ENCODE results near the gene ENPP5.

- TF ChIP-seq EZH2phosphoT487 (IDR thresholded peaks at IDR 0.05; ENCODE audit: borderline replicate concordance, low read depth, low read length), result no peak
- TF ChIP-seq, protein P1, sequence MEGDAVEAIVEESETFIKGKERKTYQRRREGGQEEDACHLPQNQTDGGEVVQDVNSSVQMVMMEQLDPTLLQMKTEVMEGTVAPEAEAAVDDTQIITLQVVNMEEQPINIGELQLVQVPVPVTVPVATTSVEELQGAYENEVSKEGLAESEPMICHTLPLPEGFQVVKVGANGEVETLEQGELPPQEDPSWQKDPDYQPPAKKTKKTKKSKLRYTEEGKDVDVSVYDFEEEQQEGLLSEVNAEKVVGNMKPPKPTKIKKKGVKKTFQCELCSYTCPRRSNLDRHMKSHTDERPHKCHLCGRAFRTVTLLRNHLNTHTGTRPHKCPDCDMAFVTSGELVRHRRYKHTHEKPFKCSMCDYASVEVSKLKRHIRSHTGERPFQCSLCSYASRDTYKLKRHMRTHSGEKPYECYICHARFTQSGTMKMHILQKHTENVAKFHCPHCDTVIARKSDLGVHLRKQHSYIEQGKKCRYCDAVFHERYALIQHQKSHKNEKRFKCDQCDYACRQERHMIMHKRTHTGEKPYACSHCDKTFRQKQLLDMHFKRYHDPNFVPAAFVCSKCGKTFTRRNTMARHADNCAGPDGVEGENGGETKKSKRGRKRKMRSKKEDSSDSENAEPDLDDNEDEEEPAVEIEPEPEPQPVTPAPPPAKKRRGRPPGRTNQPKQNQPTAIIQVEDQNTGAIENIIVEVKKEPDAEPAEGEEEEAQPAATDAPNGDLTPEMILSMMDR (conservative IDR thresholded peaks at IDR 0.05; ENCODE audit: low read length), result no peak
These were observed 47.7 kb upstream of the ENPP5 start for GRCh38 chr6:46218457-46218856.
